Measurements from ENCODE around the gene SLC5A6.

Gene SLC5A6

GRCh38 chr2:27241761-27242613, 29.9 kb upstream of the SLC5A6 start:
- H3K9ac ChIP-seq (ENCODE audit: low read length) = no peak overlapping the region
- no peak overlapping the region for H3K27ac ChIP-seq (ENCODE audit: low read depth, low read length, poor library complexity, severe bottlenecking)
- TF ChIP-seq EZH2 (IDR thresholded peaks at IDR 0.05; ENCODE audit: borderline replicate concordance, low read length) = no peak
- no peak for TF ChIP-seq CTCF (IDR thresholded peaks at IDR 0.05; ENCODE audit: low read length)
- no peaks in the 10 kb centered on the region for H3K4me1 ChIP-seq (ENCODE audit: insufficient read depth, low read length, severe bottlenecking)
- H3K36me3 ChIP-seq (ENCODE audit: insufficient read depth, low read length) = peaks cover 83% of the 10 kb centered on the region
- H4K20me1 ChIP-seq (ENCODE audit: insufficient read depth, low read length) = no peaks in the 10 kb centered on the region
- no peaks in the 10 kb centered on the region for H3K27me3 ChIP-seq (ENCODE audit: insufficient read depth, low read length)
- H3K79me2 ChIP-seq (ENCODE audit: insufficient read depth, low read length) = no peaks in the 10 kb centered on the region
- no peaks in the 10 kb centered on the region for H3F3A ChIP-seq (ENCODE audit: insufficient read depth, low read length)
- H3K4me2 ChIP-seq (ENCODE audit: low read length) = no peak overlapping the region
- H3K9me2 ChIP-seq (ENCODE audit: low read depth, low read length) = no peaks in the 10 kb centered on the region
- no peaks in the 10 kb centered on the region for H3K9me3 ChIP-seq (ENCODE audit: low read length)
- no peak overlapping the region for H3K4me3 ChIP-seq (ENCODE audit: low read depth, low read length, poor library complexity, severe bottlenecking)
- H2AFZ ChIP-seq (ENCODE audit: low read length) = no peak overlapping the region

- H3K4me1 ChIP-seq (ENCODE audit: insufficient read depth, low read length, severe bottlenecking) = no peaks in the 10 kb centered on the region
- H3K9me3 ChIP-seq (ENCODE audit: low read length) = no peaks in the 10 kb centered on the region
- TF ChIP-seq EZH2 (IDR thresholded peaks at IDR 0.05; ENCODE audit: borderline replicate concordance, low read length) = no peak
- no peak for TF ChIP-seq CTCF (IDR thresholded peaks at IDR 0.05; ENCODE audit: low read length)
- no peaks in the 10 kb centered on the region for H3K27me3 ChIP-seq (ENCODE audit: insufficient read depth, low read length)
- H3F3A ChIP-seq (ENCODE audit: insufficient read depth, low read length) = no peaks in the 10 kb centered on the region
- H3K27ac ChIP-seq (ENCODE audit: low read depth, low read length, poor library complexity, severe bottlenecking) = no peak overlapping the region
- H3K79me2 ChIP-seq (ENCODE audit: insufficient read depth, low read length) = no peaks in the 10 kb centered on the region
- H2AFZ ChIP-seq (ENCODE audit: low read length) = no peak overlapping the region
- peaks cover 99% of the 10 kb centered on the region for H3K36me3 ChIP-seq (ENCODE audit: insufficient read depth, low read length)
- no peaks in the 10 kb centered on the region for H3K9me2 ChIP-seq (ENCODE audit: low read depth, low read length)
- H3K4me2 ChIP-seq (ENCODE audit: low read length) = no peak overlapping the region
- no peak overlapping the region for H3K4me3 ChIP-seq (ENCODE audit: low read depth, low read length, poor library complexity, severe bottlenecking)
- no peaks in the 10 kb centered on the region for H4K20me1 ChIP-seq (ENCODE audit: insufficient read depth, low read length)
- no peak overlapping the region for H3K9ac ChIP-seq (ENCODE audit: low read length)
Measured at GRCh38 chr2:27240406-27240805, 28.3 kb upstream of the SLC5A6 start.

GRCh38 chr2:27238976-27239375, 26.9 kb upstream of the SLC5A6 start:
- no peaks in the 10 kb centered on the region for H3K79me2 ChIP-seq (ENCODE audit: insufficient read depth, low read length)
- H3K9ac ChIP-seq (ENCODE audit: low read length) = no peak overlapping the region
- TF ChIP-seq EZH2 (IDR thresholded peaks at IDR 0.05; ENCODE audit: borderline replicate concordance, low read length) (no peak), CTCF (IDR thresholded peaks at IDR 0.05; ENCODE audit: low read length) (no peak)
- H3F3A ChIP-seq (ENCODE audit: insufficient read depth, low read length) = no peaks in the 10 kb centered on the region
- no peak overlapping the region for H3K27ac ChIP-seq (ENCODE audit: low read depth, low read length, poor library complexity, severe bottlenecking)
- no peak overlapping the region for H3K4me3 ChIP-seq (ENCODE audit: low read depth, low read length, poor library complexity, severe bottlenecking)
- H3K27me3 ChIP-seq (ENCODE audit: insufficient read depth, low read length) = no peaks in the 10 kb centered on the region
- H3K4me2 ChIP-seq (ENCODE audit: low read length) = no peak overlapping the region
- no peak overlapping the region for H2AFZ ChIP-seq (ENCODE audit: low read length)
- H3K9me3 ChIP-seq (ENCODE audit: low read length) = no peaks in the 10 kb centered on the region
- no peaks in the 10 kb centered on the region for H3K9me2 ChIP-seq (ENCODE audit: low read depth, low read length)
- H4K20me1 ChIP-seq (ENCODE audit: insufficient read depth, low read length) = no peaks in the 10 kb centered on the region
- peaks cover 99% of the 10 kb centered on the region for H3K36me3 ChIP-seq (ENCODE audit: insufficient read depth, low read length)
- no peaks in the 10 kb centered on the region for H3K4me1 ChIP-seq (ENCODE audit: insufficient read depth, low read length, severe bottlenecking)
